HG02642 (cell line): ENCODE results near the gene COL6A5.
"Not testable (repeated sequence)": the region's sequence is repeated elsewhere in the genome, so short reads cannot be mapped to it uniquely, and the experiment has no call there.

ENCODE experiments used
- ATAC-seq: cut with Tn5 transposase; IDR thresholded peaks from one replicate; pipeline ENCODE4 v1.9.1; 2021; ENCODE audit warnings: mild to moderate bottlenecking; ENCODE audit not compliant: unreplicated experiment, poor library complexity

COL6A5 gene

GRCh38 chr3:130433306-130433705 lies 87.8 kb downstream of the COL6A5 start:
- no peak for ATAC-seq

- no peak for ATAC-seq
These were observed 96.8 kb downstream of the COL6A5 start for GRCh38 chr3:130442284-130442683.

- not testable (repeated sequence) for ATAC-seq
These were observed 101.4 kb downstream of the COL6A5 start for GRCh38 chr3:130446840-130447239.

- ATAC-seq, result not testable (repeated sequence)
These were observed 102.7 kb downstream of the COL6A5 start for GRCh38 chr3:130448155-130448554.

GRCh38 chr3:130456540-130456939 lies 111.1 kb downstream of the COL6A5 start:
- ATAC-seq, result no peak

GRCh38 chr3:130457671-130458070 lies 112.2 kb downstream of the COL6A5 start:
- no peak for ATAC-seq

- ATAC-seq, result no peak
These were observed 114.5 kb downstream of the COL6A5 start for GRCh38 chr3:130459944-130460343.

GRCh38 chr3:130462089-130462488 lies 116.6 kb downstream of the COL6A5 start:
- no peak for ATAC-seq

- ATAC-seq, result no peak
These were observed 117.7 kb downstream of the COL6A5 start for GRCh38 chr3:130463221-130463620.

- ATAC-seq, result no peak
These were observed 120.0 kb downstream of the COL6A5 start for GRCh38 chr3:130465521-130465920.

- ATAC-seq, result no peak
These were observed 122.8 kb downstream of the COL6A5 start for GRCh38 chr3:130468311-130468710.

- ATAC-seq, result no peak
These were observed 124.7 kb downstream of the COL6A5 start for GRCh38 chr3:130470126-130470525.

GRCh38 chr3:130473416-130473815 lies 127.9 kb downstream of the COL6A5 start:
- no peak for ATAC-seq

- ATAC-seq, result no peak
These were observed 135.3 kb downstream of the COL6A5 start for GRCh38 chr3:130480736-130481135.

GRCh38 chr3:130488288-130488687 lies 142.8 kb downstream of the COL6A5 start:
- no peak for ATAC-seq

GRCh38 chr3:130488769-130489450 lies 143.4 kb downstream of the COL6A5 start:
- ATAC-seq, result no peak

- no peak for ATAC-seq
These were observed 144.8 kb downstream of the COL6A5 start for GRCh38 chr3:130490241-130490640.

GRCh38 chr3:130491431-130491830 lies 146.0 kb downstream of the COL6A5 start:
- no peak for ATAC-seq

GRCh38 chr3:130504701-130505100 lies 159.2 kb downstream of the COL6A5 start:
- ATAC-seq, result no peak

- no peak for ATAC-seq
These were observed 160.6 kb downstream of the COL6A5 start for GRCh38 chr3:130506031-130506430.

GRCh38 chr3:130507746-130508145 lies 162.3 kb downstream of the COL6A5 start:
- ATAC-seq, result no peak

GRCh38 chr3:130509008-130509407 lies 163.5 kb downstream of the COL6A5 start:
- ATAC-seq, result no peak
